HEK293 (cell line): ENCODE results near the gene OR13F1.

ENCODE experiments used
- ZNF311 ChIP-seq: fragments of 450-650 bp; formaldehyde crosslinking; IDR thresholded peaks from 2 replicates; pipeline ENCODE4 v1.5.1; 2017; ENCODE audit warnings: missing biosample characterization, missing genetic modification characterization, borderline replicate concordance
- ZNF555 ChIP-seq: fragments of 450-650 bp; formaldehyde crosslinking; conservative IDR thresholded peaks from 2 replicates; pipeline ENCODE4 v1.5.1; 2017; ENCODE audit warnings: missing biosample characterization, mild to moderate bottlenecking, missing genetic modification characterization, inconsistent platforms
- TF ChIP-seq, protein P1 (sequence below): fragments of 450-650 bp; formaldehyde crosslinking; IDR thresholded peaks from 2 replicates; pipeline ENCODE4 v1.5.1; 2016; ENCODE audit warnings: missing biosample characterization, missing genetic modification characterization

DNA sequence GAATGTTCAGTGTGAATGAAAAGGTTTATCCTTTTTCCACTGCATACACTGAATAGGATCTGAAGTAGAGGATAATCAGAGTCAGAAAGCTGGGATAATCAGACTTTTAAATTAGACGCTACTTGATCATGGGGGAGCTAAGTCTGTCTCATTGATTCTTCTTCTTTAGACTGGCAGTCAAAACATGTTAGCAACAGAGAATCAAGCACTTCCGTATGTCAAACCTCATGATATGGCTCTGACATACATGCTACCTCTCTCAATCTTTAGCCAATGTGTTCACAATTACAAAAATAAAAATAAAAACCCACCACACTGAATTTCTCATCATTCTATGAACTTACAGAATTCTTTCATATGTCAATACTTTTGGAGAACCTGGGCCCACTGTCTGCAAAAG lies 19.0 kb upstream of the OR13F1 start:
- TF ChIP-seq, protein P1, sequence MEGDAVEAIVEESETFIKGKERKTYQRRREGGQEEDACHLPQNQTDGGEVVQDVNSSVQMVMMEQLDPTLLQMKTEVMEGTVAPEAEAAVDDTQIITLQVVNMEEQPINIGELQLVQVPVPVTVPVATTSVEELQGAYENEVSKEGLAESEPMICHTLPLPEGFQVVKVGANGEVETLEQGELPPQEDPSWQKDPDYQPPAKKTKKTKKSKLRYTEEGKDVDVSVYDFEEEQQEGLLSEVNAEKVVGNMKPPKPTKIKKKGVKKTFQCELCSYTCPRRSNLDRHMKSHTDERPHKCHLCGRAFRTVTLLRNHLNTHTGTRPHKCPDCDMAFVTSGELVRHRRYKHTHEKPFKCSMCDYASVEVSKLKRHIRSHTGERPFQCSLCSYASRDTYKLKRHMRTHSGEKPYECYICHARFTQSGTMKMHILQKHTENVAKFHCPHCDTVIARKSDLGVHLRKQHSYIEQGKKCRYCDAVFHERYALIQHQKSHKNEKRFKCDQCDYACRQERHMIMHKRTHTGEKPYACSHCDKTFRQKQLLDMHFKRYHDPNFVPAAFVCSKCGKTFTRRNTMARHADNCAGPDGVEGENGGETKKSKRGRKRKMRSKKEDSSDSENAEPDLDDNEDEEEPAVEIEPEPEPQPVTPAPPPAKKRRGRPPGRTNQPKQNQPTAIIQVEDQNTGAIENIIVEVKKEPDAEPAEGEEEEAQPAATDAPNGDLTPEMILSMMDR (tag by site-specific recombination): no peak
- TF ChIP-seq ZNF311: no peak
- TF ChIP-seq ZNF555 (tag by site-specific recombination): no peak
